ENCODE results near the gene PRR15L.

- TF ChIP-seq CTCF (IDR thresholded peaks at IDR 0.05; ENCODE audit: insufficient read depth, low read length, poor library complexity, severe bottlenecking) (no peak), EZH2phosphoT487 (conservative IDR thresholded peaks at IDR 0.05; ENCODE audit: low read length) (no peak)
Observed at GRCh38 chr17:47968836-47969235, 11.2 kb upstream of the PRR15L start.

Measured in SU-DHL-6 (cell line).